NCI-H2196 (cell line): ENCODE results near the gene NPAS3.

Experiments used
- DNase-seq: peaks from one replicate; lab custom pipeline; 2025; ENCODE audit not compliant: unreplicated experiment; lab: John Stamatoyannopoulos, UW

Gene NPAS3

DNA sequence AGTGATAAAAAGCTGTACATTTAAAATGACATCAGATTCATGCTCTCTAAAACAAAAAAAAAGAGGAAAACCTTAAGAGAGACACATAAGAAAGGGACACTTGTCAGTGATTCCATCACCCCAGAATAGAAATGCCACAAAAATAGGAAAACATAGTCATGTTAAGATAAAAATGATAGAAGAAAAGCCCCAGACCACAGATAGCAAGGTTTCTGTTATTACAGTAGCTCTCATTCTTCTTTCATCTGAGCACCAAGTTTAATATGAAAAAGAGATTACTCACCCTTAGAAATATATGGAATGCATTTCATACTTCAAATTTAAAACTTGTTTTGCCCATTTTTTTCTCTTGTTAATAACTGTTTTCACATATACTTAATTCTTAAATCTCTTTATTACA, 795.0 kb downstream of the NPAS3 start:
- no peak for DNase-seq

DNA sequence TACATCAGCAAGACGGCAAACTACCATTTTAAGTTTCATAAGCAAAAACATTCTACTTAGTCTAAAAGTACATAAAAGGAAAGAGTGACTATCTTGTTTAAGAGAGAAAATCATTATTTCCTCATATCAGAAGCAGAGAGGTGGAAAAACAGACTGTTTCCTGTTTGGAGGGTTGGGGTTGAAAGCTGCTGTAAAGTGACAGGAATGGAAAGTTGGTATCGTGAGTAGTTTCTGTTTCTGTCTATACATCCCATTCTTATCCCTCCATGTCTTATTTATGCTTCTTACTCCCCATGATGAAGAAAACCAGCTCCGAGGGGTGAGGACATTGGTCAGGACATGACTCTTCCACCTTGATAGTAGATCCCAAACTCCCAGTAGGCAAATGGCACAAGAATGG, 795.7 kb downstream of the NPAS3 start:
- DNase-seq, result no peak

DNA sequence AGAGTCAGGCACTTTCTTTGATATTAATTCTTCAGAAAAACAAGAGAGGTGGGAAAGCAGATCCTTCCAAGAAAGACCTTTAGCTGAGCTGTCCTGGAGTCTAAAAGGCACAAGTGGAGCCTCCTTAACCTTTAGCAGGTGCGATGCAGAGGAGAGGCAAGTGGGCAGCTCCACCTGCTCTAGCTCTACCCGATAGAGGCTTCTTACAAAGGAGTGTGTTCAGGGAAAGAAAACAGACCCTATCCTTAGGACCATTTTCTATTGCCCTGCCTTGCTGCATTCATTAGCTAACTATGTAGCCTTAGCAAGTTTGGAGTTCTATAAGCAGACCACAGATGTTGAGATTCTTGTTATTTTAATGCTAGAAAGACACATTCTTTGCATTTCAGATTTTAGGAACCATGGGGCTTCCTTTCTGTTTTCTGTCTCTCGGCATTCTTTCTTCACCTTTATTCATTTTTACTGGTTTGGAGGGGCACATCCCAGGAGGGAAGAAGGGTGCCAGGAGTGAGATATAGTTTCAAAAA, 797.7 kb downstream of the NPAS3 start:
- no peak for DNase-seq

DNA sequence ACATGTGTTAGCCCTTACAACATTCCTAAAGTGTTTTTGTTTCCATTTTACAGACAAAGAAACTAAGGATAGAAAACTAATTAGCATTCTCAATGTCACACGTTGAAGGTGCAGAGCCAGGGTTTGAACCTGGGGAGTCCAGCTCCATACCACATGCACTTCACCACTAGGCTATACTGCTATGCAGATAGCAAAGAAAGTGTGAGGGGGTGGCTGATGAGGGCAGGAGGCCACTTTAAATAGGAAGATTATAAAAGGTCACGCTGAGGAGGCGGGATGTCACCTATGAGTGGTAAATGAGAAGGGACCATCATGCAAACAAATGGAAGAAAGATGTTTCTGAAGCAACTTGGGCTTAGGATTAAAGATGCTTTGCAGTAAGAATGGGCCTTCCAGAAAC, 798.3 kb downstream of the NPAS3 start:
- DNase-seq, result no peak

DNA sequence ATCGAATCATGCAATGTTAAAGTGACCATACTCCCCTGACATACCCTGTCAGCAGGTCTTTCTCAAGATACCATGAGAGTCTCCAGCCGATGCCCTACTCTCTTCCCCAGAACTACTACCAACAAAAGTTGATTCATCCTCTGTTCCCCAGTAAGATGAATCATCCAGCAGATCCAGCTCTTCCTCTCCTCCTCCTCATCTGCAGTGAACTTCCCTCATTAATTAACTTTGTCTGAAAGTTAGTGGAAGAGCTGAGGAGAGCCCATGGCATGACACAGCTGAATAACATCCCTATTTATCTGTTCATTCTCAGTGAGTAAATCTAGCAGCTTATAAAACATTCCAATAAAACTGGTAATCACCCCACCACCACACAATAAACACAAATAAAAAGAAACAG, 798.8 kb downstream of the NPAS3 start:
- DNase-seq, result no peak

DNA sequence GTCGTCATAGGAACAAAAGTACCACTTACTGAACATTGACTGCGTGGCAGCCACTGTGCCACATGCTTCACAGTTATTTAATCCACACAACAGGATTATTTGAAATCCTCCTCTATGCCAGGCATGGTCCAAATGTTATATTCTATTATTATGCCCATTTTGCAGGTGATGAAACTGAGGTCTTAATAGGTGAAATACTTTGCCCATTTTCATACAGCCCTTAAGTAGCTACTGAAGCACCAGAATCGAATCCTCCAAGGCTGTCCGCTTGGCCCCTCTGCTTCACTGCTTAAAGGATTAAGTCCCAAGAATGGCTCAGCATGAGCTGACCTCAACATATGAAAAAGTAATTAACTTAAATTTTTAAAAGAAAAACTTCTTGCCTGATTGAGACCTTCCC, 799.4 kb downstream of the NPAS3 start:
- no peak for DNase-seq

DNA sequence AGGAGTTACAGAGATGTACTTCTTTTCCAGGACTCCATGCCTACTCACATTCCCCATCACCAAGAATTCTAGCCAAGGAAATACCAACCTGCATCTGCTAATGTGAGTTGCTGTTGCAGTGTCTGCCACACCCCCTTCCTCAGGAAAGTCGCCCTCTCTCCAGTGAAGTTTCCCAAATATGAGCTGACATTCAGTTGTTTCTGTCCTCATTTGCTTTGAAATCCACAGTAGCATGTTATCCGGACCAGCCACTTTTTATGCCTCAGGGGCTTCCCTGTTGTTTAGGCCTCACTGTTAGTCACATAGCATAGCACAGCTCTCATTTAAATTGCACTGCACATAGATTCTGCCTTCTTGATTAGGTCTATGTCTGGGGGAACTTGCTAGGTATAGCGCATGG, 799.8 kb downstream of the NPAS3 start:
- no peak for DNase-seq

DNA sequence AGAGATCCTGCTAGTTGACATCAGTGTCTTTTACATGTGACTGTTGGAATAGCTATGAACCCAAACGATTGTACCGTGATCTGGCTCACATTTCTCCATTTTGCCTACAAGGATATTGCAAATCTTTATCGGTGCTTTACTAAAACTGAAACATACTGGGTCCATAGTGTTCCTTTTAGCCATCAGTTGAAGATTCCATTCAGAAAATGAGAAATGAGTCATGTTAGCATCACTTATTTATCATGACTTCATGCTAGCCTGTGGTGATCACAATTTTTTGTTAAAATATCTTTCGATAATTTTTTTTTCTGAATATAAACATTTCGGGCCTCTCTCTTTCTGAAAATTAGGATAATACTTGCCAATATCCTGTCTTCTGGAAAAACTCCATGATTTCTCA, 801.9 kb downstream of the NPAS3 start:
- no peak for DNase-seq

DNA sequence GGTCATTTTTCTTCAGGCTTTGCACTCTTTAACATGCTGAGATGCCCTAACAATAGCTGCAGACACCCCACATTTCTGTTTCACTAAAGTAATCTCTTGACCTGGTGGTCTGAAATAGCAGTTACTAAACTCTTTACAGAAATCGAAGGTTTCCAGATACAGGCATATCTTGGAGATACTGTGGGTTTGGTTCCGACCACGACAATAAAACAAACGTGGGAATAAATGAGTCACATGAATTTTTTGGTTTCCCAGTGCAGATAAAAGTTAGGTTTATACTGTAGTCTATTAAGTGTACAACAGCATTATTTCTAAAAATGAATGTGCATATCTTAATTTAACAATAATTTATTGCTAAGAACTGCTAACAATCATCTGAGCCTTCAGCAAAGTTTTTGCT, 803.5 kb downstream of the NPAS3 start:
- DNase-seq, result no peak

DNA sequence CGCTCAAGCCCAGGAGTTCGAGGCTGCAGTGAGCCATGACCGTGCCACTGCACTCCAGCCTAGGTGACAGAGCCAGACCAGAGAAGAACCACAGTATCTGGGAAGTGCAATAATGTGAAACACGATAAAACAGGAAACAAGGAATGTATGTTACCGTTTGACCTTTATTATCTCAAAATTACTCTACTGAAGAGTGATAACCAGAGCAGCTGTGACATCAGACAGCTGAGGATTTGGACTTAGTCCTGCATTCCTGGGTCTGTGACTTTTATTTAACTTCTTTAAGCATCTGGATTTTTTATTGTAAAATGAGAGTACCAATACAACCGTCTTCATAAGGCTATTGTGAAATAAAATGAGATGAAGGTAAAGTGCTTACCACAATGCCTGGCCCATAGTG, 806.5 kb downstream of the NPAS3 start:
- no peak for DNase-seq

DNA sequence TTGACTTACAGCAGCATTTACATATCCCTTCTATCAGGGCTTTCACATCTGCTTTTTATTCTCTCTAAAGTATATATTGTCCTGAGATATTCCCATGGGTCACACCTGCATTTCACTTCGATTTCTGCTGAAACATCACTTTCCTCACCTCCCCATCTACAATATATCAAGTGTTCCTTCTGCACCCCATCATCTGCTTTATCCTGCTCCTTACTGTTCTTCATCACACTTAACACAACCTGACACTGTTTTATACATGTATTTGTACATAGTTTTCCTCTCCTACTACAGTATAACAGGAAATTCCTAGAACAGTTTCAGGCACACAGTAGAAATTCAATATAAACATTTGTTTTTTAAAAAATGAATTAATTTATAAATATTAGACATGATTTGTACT, 809.1 kb downstream of the NPAS3 start:
- DNase-seq, result no peak

DNA sequence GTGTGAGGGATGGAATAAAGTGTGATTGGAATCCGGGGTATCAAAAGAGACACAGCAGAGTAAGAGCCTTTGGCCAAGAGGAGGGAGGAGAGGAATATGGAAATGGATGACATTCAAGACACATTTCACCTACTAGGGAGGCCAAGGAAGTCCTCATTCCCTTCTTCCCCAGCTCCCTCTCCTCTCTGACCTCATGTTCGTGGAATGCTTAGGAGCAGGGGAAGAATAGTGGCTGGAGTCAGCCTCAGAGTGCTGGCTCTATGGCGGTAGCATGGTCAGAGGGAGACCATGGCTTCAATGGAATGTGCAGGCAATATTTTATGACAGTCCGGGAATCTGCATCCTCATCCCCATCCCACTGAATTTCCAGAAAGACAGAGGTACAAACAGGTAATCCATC, 815.6 kb downstream of the NPAS3 start:
- no peak for DNase-seq

DNA sequence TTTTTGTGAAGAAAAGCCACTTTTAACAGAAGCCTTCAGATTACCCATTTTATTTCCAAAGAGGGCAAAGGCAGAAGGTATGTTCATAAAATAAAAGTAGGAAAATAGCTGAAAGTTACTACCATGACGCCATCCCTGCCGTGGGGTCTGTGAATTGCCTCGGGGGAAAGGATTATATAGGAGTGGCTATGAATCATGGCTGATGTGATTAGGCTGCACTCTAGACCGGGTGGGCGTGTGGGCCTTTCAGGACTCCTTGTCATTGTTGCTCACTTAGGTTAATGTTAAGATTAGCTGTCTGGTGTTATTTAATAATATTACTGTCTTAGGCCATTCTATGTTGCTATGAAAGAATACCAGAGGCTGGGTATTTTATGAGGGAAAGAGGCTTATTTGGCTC, 816.7 kb downstream of the NPAS3 start:
- no peak for DNase-seq

DNA sequence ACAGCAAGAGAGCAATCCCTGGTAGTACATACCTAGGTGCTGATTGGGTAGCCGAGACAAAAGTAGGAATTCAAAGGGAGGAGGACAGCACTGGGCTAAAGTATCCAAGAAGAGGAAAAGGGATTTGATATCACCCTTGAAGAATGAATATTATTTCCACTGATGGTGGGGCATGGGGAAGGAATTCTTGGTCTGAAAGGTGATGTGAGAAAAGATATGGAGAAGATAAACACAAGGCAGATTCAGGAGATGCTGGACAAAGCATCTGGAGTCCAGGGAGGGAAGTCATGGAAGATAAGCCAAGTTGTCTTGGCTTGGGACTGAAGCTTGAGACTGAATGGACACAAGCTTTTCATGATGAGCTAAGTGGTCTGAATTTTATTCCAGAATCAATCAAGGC, 818.2 kb downstream of the NPAS3 start:
- no peak for DNase-seq

DNA sequence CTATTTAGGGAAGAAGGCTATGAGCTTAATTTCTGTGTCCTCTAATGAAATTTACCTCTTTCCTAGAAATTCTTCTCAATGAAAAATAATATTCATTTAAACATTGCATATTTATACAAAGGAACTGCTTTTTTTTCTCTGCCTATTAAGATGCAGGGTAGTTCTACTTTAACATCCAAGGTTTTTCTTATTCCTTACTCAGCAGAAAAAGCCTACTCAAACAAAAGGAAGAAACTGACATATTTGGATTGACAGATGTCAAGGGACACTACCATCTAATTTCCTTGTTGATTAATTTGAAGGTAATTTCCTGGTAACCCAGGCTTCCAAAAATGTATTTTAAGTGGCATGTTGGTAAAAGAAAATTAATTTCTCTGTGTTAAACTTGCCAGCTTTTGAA, 819.9 kb downstream of the NPAS3 start:
- DNase-seq, result no peak

DNA sequence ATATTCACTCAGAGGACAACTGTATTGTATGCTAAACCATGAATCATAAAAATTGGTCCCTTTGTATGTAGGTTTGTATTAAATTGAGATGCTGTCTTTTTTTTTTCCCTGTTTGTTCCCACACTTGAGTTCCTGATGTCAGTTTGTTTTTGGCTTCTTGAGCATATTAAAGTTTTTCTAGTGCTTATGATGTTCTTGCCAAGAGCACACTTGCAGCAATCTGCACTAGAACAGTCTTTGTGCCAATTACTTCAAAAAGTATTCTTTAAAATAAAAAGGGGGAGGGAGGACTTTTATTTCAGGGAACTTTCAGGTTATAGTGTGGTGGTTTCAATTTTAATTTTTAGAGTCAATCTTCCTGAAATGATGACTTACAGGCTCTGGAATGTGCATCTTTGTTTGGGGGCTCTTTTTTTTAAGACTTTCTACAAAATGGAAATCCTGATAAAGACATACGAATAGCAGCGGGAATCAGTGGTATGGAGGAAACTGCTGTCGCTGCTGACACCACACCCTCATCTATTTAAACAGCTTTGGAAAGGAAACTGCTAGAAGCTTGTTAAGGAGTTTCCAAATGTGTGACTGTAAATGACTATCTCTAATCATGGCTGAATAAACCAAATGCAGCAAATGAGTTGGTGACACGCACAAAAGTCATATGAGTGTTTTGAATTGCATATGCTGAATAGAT, 823.6 kb downstream of the NPAS3 start:
- DNase-seq, result no peak

DNA sequence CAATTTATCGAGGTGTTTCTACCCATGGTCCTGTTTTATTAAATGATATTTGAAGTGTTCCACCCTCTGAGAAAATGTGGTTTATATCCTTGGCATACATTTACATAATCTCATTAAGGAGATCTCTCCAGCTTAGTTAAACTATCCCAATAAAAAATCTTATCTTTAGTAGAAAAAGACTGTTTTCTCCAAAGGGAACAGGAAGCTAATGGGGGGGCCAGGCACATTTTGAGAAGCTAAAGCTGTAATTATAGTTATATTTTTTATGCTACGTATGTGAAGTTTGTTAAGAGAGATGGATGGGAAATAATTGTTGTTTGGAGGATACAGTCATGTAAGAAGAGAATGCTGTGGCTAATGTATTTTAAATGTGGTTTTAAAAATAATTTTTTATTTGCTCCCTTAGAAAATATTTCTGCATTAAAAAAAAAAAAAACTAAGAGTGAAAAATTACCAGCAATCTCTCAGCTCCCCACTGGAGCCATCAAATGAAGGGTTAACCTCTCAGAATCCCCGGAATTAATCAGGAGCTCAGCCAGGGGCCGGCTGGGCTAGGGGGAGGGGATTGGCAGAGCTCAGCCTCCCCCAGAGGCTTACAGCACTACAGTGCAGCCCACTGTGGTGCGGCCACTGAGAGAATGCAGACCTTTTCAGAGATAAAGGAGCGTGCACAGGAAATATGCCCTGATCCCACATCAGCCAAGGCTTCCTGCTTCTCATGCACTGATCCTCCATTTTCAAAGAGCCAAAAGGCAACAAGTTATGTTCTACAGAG, 826.4 kb downstream of the NPAS3 start:
- no peak for DNase-seq

DNA sequence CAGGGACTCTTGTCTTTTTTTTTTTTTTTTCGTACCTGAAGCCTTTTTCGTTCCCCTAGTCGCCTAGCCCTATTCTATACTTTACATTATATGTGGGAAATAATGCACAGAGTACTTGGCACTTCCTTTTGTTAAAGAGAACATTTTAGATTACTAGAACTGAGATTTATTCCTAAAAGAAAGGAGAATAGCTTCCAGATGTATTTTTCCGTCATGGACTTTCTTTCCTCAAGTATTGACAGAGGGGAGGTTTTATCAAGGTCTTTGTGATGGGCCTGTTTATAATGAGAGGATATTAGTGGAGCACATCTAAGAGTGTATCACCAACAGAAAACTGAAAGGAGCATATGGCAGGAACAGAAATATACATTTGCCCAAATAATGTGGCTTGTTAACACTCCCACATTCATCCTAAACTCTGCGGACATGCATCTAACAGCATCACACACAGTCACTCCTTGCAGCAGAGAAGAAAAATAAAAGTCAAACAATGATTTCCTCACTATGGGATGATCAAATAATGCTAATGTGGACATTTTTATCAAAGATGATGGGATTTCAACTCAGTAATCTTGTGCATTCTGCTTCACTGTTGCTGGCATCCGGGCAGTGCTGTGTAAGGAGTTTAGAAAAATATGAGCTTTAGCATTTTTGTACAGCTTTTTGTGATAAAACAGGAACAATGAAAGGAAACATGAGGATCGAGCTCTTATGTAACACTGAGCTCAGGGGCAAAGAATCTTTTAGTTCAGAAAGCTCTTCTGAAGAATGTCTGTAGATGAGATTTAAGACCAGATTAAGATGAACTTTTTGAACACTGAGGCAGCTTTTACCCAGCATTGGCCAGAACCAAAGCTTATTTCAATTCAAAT, 829.1 kb downstream of the NPAS3 start:
- no peak for DNase-seq

DNA sequence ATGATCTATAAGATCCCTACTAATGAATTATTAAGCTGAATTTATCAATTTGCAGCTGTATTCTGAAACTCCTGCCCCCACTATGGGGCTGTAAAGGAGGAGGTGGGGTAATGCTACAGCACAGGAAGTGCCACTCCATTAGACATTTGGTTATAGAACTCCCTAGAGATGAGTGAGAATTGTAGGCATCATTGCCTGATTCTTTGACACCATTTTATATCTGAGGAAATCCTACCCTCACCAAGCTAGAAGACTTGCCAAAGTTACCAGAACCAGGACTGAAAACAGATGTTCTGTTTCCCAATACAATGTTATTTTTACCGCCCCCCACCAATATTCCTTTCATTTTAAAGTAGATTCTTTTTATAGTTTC, 829.8 kb downstream of the NPAS3 start:
- no peak for DNase-seq

DNA sequence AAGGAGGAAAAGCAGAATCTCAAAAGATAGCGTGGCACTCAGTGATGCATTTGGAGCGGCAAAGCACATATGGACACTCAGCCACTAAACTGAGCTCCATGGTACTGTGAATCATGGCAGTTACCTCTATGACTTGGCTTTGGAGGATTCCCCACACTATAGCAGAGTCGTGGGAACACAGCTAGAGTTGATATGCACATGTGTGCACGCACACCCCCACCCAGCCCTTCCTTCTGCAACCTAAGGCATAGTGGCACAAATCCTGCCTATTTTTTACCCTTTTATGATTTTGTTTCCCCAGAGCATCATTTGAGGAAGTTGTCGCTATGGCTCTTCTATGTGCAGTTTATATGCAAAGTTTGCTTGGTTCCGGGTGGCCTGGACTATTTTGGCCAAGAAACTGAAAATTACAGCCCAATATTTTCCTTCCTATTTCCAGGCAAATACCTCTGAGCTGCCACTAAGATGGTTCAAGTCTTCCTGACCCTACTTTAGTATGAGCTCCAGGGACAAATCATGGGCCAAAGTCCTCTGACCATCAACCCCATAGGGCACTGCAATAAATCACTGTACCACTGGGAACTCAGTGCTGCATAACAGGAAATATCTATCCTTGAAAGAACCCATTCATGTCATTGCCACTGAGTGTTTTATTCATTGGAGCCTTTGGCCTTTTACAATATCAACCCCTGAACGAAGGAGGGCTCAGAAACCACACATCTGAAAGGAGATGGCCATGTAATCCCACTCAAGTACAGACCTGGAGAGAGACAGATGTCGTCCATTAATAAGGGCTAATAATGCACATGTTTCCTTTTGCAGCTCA, 834.7 kb downstream of the NPAS3 start:
- no peak for DNase-seq

DNA sequence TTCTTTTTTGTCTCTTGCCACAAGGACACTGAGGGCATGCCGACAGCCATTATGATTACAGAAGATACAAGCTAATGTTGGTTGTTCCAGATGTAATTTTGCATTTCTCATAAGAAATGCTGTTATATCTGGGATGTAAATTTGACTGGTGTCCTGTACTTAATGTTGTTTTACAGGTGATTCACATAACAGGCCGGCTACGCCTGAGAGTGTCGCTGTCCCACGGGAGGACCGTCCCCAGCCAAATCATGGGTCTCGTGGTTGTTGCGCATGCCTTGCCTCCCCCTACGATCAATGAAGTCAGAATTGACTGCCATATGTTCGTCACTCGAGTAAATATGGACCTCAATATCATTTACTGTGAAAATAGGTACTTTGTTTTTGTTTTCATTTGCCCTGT, 835.5 kb downstream of the NPAS3 start:
- DNase-seq, result no peak
